ES-I3 (cell line): ENCODE data around the gene KIF22.
A peak's percentile ranks its signal among the peaks of the same experiment; 100 is the strongest.
"Not testable (repeated sequence)": the region's sequence is repeated elsewhere in the genome, so short reads cannot be mapped to it uniquely, and the experiment has no call there.

Source experiments
- H3K36me3 ChIP-seq: 2 replicates; pipeline ENCODE4 v1.6.1; 2013; ENCODE audit warnings: mild to moderate bottlenecking, low read length, control low read depth, moderate library complexity; ENCODE audit not compliant: insufficient read depth
- H3K4me1 ChIP-seq: 2 replicates; pipeline ENCODE4 v1.6.1; 2013; ENCODE audit warnings: mild to moderate bottlenecking, control low read depth, low read length; ENCODE audit not compliant: insufficient read depth
- H3K9ac ChIP-seq: 2 replicates; pipeline ENCODE4 v1.6.1; 2013; ENCODE audit warnings: low read depth, mild to moderate bottlenecking, low read length, moderate library complexity
- H3K9me3 ChIP-seq: 2 replicates; pipeline ENCODE4 v1.6.1; 2013; ENCODE audit warnings: mild to moderate bottlenecking, low read length, moderate library complexity; ENCODE audit not compliant: control insufficient read depth, insufficient read depth

Gene KIF22

GRCh38 chr16:29820730-29821642, 30.4 kb downstream of the KIF22 start:
- H3K4me1 ChIP-seq, result peaks cover 34% of the 10 kb centered on the region; the same call in 1 of the 2 replicates
- peak overlapping the region; percentile 19; the same call in 1 of the 2 replicates for H3K9ac ChIP-seq
- H3K9me3 ChIP-seq, result no peaks in the 10 kb centered on the region
- 0 out of 2 replicates have a peak, but pooled peaks cover 7% of the 10 kb centered on the region for H3K36me3 ChIP-seq

DNA sequence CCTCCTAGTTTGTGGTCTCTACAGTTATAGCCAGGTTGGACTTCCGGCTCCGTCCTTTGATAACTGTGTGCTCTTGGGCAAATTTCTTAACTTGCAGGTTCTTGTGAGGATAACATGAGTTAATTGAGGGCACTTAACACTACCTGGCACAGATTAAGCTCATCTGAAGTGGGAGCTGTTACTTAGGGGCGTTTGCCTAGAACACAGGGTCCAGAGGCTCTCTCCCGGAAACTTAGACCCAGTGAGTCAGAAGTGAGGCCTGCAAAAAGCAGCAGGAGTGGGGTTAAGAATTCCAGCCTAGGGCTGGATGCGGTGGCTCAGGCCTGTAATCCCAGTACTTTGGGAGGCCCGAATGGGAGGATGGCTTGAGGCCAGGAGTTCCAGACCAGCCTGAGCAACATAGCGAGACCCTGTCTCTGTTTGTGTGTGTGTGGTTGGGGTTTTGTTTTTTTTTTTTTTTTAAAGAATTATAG, 31.1 kb downstream of the KIF22 start:
- Histone ChIP-seq H3K9ac (no peak overlapping the region), H3K9me3 (no peaks in the 10 kb centered on the region), H3K4me1 (peaks cover 36% of the 10 kb centered on the region; the same call in 1 of the 2 replicates), H3K36me3 (0 out of 2 replicates have a peak, but pooled peaks cover 7% of the 10 kb centered on the region)

DNA sequence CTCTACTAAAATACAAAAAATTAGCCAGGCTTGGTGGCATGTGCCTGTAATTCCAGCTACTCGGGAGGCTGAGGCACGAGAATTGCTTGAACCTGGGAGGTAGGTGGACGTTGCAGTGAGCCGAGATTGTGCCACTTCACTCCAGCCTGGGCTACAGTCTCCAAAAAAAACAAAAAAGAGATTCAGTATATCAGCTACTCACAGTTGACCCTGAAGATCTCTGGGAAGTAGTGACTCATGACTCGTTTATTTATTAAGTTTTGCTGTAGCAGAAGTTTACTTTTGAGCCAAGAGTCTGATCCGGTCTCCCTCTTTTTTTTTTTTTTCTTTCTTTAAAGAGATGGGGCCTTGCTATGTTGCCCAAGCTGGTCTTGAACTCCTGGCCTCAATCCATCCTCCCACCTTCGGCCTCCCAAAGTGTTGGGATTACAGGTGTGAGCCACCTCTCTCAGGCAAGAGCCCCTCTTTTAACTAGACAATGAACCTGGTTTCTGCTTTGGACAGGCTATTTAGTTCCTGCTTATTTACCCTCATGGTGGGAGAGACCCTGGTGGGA, 34.1 kb downstream of the KIF22 start:
- H3K9me3 ChIP-seq, result no peaks in the 10 kb centered on the region
- H3K36me3 ChIP-seq, result 0 out of 2 replicates have a peak, but pooled peaks cover 4% of the 10 kb centered on the region
- H3K9ac ChIP-seq, result no peak overlapping the region
- H3K4me1 ChIP-seq, result peaks cover 36% of the 10 kb centered on the region; the same call in 1 of the 2 replicates

GRCh38 chr16:29825145-29826044, 34.8 kb downstream of the KIF22 start:
- Histone ChIP-seq H3K9me3 (no peaks in the 10 kb centered on the region), H3K4me1 (peaks cover 36% of the 10 kb centered on the region; the same call in 1 of the 2 replicates), H3K36me3 (no peaks in the 10 kb centered on the region), H3K9ac (no peak overlapping the region)

DNA sequence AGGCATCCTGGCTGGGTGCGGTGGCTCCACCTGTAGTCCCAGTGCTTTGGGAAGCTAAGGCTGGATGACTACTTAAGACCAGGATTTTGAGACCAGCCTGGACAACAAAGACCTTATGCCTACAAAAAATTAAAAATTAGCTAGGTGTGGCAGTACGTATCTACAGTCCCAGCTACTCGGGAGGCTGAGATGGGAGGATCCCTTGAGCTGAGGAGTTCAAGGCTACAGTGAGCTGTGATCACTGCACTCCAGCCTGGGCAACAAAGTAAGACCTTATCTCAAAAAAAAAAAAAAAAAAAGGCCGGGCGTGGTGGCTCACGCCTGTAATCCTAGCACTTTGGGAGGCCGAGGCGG, 35.8 kb downstream of the KIF22 start:
- no peaks in the 10 kb centered on the region for H3K36me3 ChIP-seq
- no peak overlapping the region for H3K9ac ChIP-seq
- peaks cover 31% of the 10 kb centered on the region; the same call in 1 of the 2 replicates for H3K4me1 ChIP-seq

GRCh38 chr16:29830774-29831173, 40.2 kb downstream of the KIF22 start:
- Histone ChIP-seq H3K9ac (no peak overlapping the region), H3K36me3 (no peaks in the 10 kb centered on the region; the same call in 1 of the 2 replicates), H3K9me3 (no peaks in the 10 kb centered on the region), H3K4me1 (peaks cover 4% of the 10 kb centered on the region; the same call in 1 of the 2 replicates)

More for the DNA sequence above, 35.8 kb downstream of the KIF22 start:
- no peaks in the 10 kb centered on the region for H3K9me3 ChIP-seq

- Histone ChIP-seq H3K4me1 (no peaks in the 10 kb centered on the region), H3K9ac (no peak overlapping the region), H3K9me3 (no peaks in the 10 kb centered on the region)
Measured at GRCh38 chr16:29831490-29831889, 40.9 kb downstream of the KIF22 start.

DNA sequence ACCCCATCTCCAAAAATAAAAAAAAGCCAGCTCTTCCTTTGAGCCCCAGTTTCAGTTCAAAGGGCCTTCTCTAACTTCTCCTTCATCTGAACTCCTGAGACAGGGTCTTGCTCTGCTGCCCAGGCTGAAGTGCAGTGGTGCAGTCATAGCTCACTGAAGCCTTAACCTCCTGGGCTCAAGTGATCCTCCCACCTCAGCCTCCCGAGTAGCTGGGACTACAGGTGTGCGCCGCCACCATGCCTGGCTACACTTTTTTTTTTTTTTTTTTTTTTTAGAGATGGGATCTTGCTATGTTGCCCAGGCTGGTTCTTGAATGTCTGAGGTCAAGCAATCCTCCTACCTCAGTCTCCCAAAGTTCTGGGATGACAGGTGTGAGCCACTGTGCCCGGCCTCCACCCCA, 42.7 kb downstream of the KIF22 start:
- H3K9me3 ChIP-seq, H3K36me3 ChIP-seq, H3K4me1 ChIP-seq, H3K9ac ChIP-seq: not testable (repeated sequence)

More at GRCh38 chr16:29831490-29831889, 40.9 kb downstream of the KIF22 start:
- no peaks in the 10 kb centered on the region; the same call in 1 of the 2 replicates for H3K36me3 ChIP-seq

- Histone ChIP-seq H3K4me1 (no peaks in the 10 kb centered on the region), H3K9me3 (no peaks in the 10 kb centered on the region), H3K36me3 (no peaks in the 10 kb centered on the region; the same call in 1 of the 2 replicates), H3K9ac (no peak overlapping the region)
Measured at GRCh38 chr16:29834079-29834478, 43.5 kb downstream of the KIF22 start.

- H3K36me3 ChIP-seq, result no peaks in the 10 kb centered on the region; the same call in 1 of the 2 replicates
- no peaks in the 10 kb centered on the region for H3K9me3 ChIP-seq
- no peak overlapping the region for H3K9ac ChIP-seq
- H3K4me1 ChIP-seq, result no peaks in the 10 kb centered on the region
Measured at GRCh38 chr16:29835926-29836325, 45.4 kb downstream of the KIF22 start.

GRCh38 chr16:29836623-29837022, 46.1 kb downstream of the KIF22 start:
- Histone ChIP-seq H3K36me3 (no peaks in the 10 kb centered on the region; the same call in 1 of the 2 replicates), H3K9me3 (no peaks in the 10 kb centered on the region), H3K9ac (no peak overlapping the region), H3K4me1 (no peaks in the 10 kb centered on the region)

DNA sequence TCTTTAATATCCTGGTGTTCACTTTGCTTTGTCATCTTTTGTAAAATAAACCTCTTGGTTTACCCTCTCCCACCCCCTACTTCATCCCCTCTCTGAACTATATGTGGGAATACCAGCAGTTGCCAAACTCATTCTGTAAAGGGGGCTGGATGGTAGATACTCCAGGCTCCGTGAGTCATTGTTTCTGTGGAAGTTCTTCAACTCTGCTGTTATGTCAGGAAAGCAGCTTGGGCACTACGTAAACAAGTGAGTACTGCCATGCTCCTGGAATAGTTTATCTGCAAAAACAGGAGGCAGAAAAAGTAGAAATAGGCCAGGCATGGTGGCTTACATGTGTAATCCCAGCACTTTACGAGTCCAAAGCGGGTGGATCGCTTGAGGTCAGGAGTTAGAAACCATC, 47.3 kb downstream of the KIF22 start:
- Histone ChIP-seq H3K9me3 (no peaks in the 10 kb centered on the region), H3K36me3 (no peaks in the 10 kb centered on the region; the same call in 1 of the 2 replicates), H3K9ac (no peak overlapping the region)

GRCh38 chr16:29839822-29840221, 49.3 kb downstream of the KIF22 start:
- no peaks in the 10 kb centered on the region for H3K36me3 ChIP-seq
- no peaks in the 10 kb centered on the region for H3K9me3 ChIP-seq
- no peak overlapping the region for H3K9ac ChIP-seq
- H3K4me1 ChIP-seq, result no peaks in the 10 kb centered on the region

More for the DNA sequence above, 47.3 kb downstream of the KIF22 start:
- H3K4me1 ChIP-seq, result no peaks in the 10 kb centered on the region

GRCh38 chr16:29840240-29840639, 49.7 kb downstream of the KIF22 start:
- H3K9me3 ChIP-seq, result no peaks in the 10 kb centered on the region
- no peak overlapping the region for H3K9ac ChIP-seq
- no peaks in the 10 kb centered on the region for H3K36me3 ChIP-seq
- H3K4me1 ChIP-seq, result no peaks in the 10 kb centered on the region
